ENCODE measurements around the gene PCP4L1.

PCP4L1 gene

GRCh38 chr1:161267321-161267720 is 8.8 kb downstream of the PCP4L1 start:
- Histone ChIP-seq H3K4me1 (ENCODE audit: control insufficient read depth, insufficient read depth, low read length) (peaks cover 16% of the 10 kb centered on the region), H3K4me3 (ENCODE audit: low read length in 2 of 2) (no peak overlapping the region), H3K9me3 (ENCODE audit: control insufficient read depth in 2 of 2, low read length in 2 of 2) (no peaks in the 10 kb centered on the region), H3K27me3 (ENCODE audit: control insufficient read depth in 1 of 2, insufficient read depth in 2 of 2, low read length in 2 of 2) (no peaks in the 10 kb centered on the region), H3K9ac (ENCODE audit: low read length in 2 of 2) (peak overlapping the region in 1 of 2 donors; percentile 29), H3K36me3 (ENCODE audit: control insufficient read depth in 2 of 2, insufficient read depth in 2 of 2, low read length in 2 of 2) (no peaks in the 10 kb centered on the region), H3K27ac (ENCODE audit: low read length) (peak overlapping the region; percentile 66)

- Histone ChIP-seq H3K36me3 (ENCODE audit: control insufficient read depth in 2 of 2, insufficient read depth in 2 of 2, low read length in 2 of 2) (no peaks in the 10 kb centered on the region), H3K4me1 (ENCODE audit: control insufficient read depth, insufficient read depth, low read length) (peaks cover 10% of the 10 kb centered on the region), H3K9ac (ENCODE audit: low read length in 2 of 2) (no peak overlapping the region), H3K27me3 (ENCODE audit: control insufficient read depth in 1 of 2, insufficient read depth in 2 of 2, low read length in 2 of 2) (no peaks in the 10 kb centered on the region), H3K27ac (ENCODE audit: low read length) (no peak overlapping the region), H3K4me3 (ENCODE audit: low read length in 2 of 2) (no peak overlapping the region), H3K9me3 (ENCODE audit: control insufficient read depth in 2 of 2, low read length in 2 of 2) (no peaks in the 10 kb centered on the region)
Observed at GRCh38 chr1:161273402-161273801, 14.9 kb downstream of the PCP4L1 start.

- Histone ChIP-seq H3K36me3 (ENCODE audit: control insufficient read depth in 2 of 2, insufficient read depth in 2 of 2, low read length in 2 of 2) (no peaks in the 10 kb centered on the region), H3K9ac (ENCODE audit: low read length in 2 of 2) (no peak overlapping the region), H3K4me1 (ENCODE audit: control insufficient read depth, insufficient read depth, low read length) (peaks cover 10% of the 10 kb centered on the region), H3K9me3 (ENCODE audit: control insufficient read depth in 2 of 2, low read length in 2 of 2) (no peaks in the 10 kb centered on the region), H3K4me3 (ENCODE audit: low read length in 2 of 2) (no peak overlapping the region), H3K27ac (ENCODE audit: low read length) (no peak overlapping the region), H3K27me3 (ENCODE audit: control insufficient read depth in 1 of 2, insufficient read depth in 2 of 2, low read length in 2 of 2) (no peaks in the 10 kb centered on the region)
Observed at GRCh38 chr1:161274874-161275273, 16.3 kb downstream of the PCP4L1 start.

GRCh38 chr1:161282991-161283390 is 24.4 kb downstream of the PCP4L1 start:
- no peak overlapping the region for H3K27ac ChIP-seq (ENCODE audit: low read length)
- peaks cover 0 to 3% of the 10 kb centered on the region in 2 donors for H3K36me3 ChIP-seq (ENCODE audit: control insufficient read depth in 2 of 2, insufficient read depth in 2 of 2, low read length in 2 of 2)
- H3K9me3 ChIP-seq (ENCODE audit: control insufficient read depth in 2 of 2, low read length in 2 of 2) = no peaks in the 10 kb centered on the region
- no peaks in the 10 kb centered on the region for H3K27me3 ChIP-seq (ENCODE audit: control insufficient read depth in 1 of 2, insufficient read depth in 2 of 2, low read length in 2 of 2)
- no peak overlapping the region for H3K4me3 ChIP-seq (ENCODE audit: low read length in 2 of 2)
- no peak overlapping the region for H3K9ac ChIP-seq (ENCODE audit: low read length in 2 of 2)
- H3K4me1 ChIP-seq (ENCODE audit: control insufficient read depth, insufficient read depth, low read length) = no peaks in the 10 kb centered on the region

GRCh38 chr1:161285113-161285512 is 26.6 kb downstream of the PCP4L1 start:
- Histone ChIP-seq H3K27me3 (ENCODE audit: control insufficient read depth in 1 of 2, insufficient read depth in 2 of 2, low read length in 2 of 2) (no peaks in the 10 kb centered on the region), H3K9me3 (ENCODE audit: control insufficient read depth in 2 of 2, low read length in 2 of 2) (no peaks in the 10 kb centered on the region), H3K4me3 (ENCODE audit: low read length in 2 of 2) (no peak overlapping the region), H3K36me3 (ENCODE audit: control insufficient read depth in 2 of 2, insufficient read depth in 2 of 2, low read length in 2 of 2) (peaks cover 0 to 3% of the 10 kb centered on the region in 2 donors), H3K27ac (ENCODE audit: low read length) (no peak overlapping the region), H3K9ac (ENCODE audit: low read length in 2 of 2) (no peak overlapping the region), H3K4me1 (ENCODE audit: control insufficient read depth, insufficient read depth, low read length) (no peaks in the 10 kb centered on the region)

GRCh38 chr1:161285521-161285920 is 27.0 kb downstream of the PCP4L1 start:
- Histone ChIP-seq H3K27ac (ENCODE audit: low read length) (no peak overlapping the region), H3K27me3 (ENCODE audit: control insufficient read depth in 1 of 2, insufficient read depth in 2 of 2, low read length in 2 of 2) (no peaks in the 10 kb centered on the region), H3K4me1 (ENCODE audit: control insufficient read depth, insufficient read depth, low read length) (no peaks in the 10 kb centered on the region), H3K4me3 (ENCODE audit: low read length in 2 of 2) (no peak overlapping the region), H3K36me3 (ENCODE audit: control insufficient read depth in 2 of 2, insufficient read depth in 2 of 2, low read length in 2 of 2) (peaks cover 0 to 3% of the 10 kb centered on the region in 2 donors), H3K9me3 (ENCODE audit: control insufficient read depth in 2 of 2, low read length in 2 of 2) (no peaks in the 10 kb centered on the region), H3K9ac (ENCODE audit: low read length in 2 of 2) (no peak overlapping the region)

GRCh38 chr1:161287482-161288054 is 29.0 kb downstream of the PCP4L1 start:
- Histone ChIP-seq H3K9me3 (ENCODE audit: control insufficient read depth in 2 of 2, low read length in 2 of 2) (no peaks in the 10 kb centered on the region), H3K36me3 (ENCODE audit: control insufficient read depth in 2 of 2, insufficient read depth in 2 of 2, low read length in 2 of 2) (peaks cover 0 to 3% of the 10 kb centered on the region in 2 donors), H3K4me3 (ENCODE audit: low read length in 2 of 2) (no peak overlapping the region), H3K27ac (ENCODE audit: low read length) (no peak overlapping the region), H3K4me1 (ENCODE audit: control insufficient read depth, insufficient read depth, low read length) (no peaks in the 10 kb centered on the region), H3K9ac (ENCODE audit: low read length in 2 of 2) (no peak overlapping the region), H3K27me3 (ENCODE audit: control insufficient read depth in 1 of 2, insufficient read depth in 2 of 2, low read length in 2 of 2) (no peaks in the 10 kb centered on the region)

GRCh38 chr1:161290779-161291178 is 32.2 kb downstream of the PCP4L1 start:
- no peaks in the 10 kb centered on the region for H3K4me1 ChIP-seq (ENCODE audit: control insufficient read depth, insufficient read depth, low read length)
- H3K4me3 ChIP-seq (ENCODE audit: low read length in 2 of 2) = no peak overlapping the region
- no peaks in the 10 kb centered on the region for H3K36me3 ChIP-seq (ENCODE audit: control insufficient read depth in 2 of 2, insufficient read depth in 2 of 2, low read length in 2 of 2)
- H3K9me3 ChIP-seq (ENCODE audit: control insufficient read depth in 2 of 2, low read length in 2 of 2) = no peaks in the 10 kb centered on the region
- peak overlapping the region in 1 of 2 donors; percentile 7 for H3K9ac ChIP-seq (ENCODE audit: low read length in 2 of 2)
- no peak overlapping the region for H3K27ac ChIP-seq (ENCODE audit: low read length)
- no peaks in the 10 kb centered on the region for H3K27me3 ChIP-seq (ENCODE audit: control insufficient read depth in 1 of 2, insufficient read depth in 2 of 2, low read length in 2 of 2)

- Histone ChIP-seq H3K4me3 (ENCODE audit: low read length in 2 of 2) (no peak overlapping the region), H3K4me1 (ENCODE audit: control insufficient read depth, insufficient read depth, low read length) (no peaks in the 10 kb centered on the region), H3K9ac (ENCODE audit: low read length in 2 of 2) (no peak overlapping the region), H3K9me3 (ENCODE audit: control insufficient read depth in 2 of 2, low read length in 2 of 2) (no peaks in the 10 kb centered on the region), H3K36me3 (ENCODE audit: control insufficient read depth in 2 of 2, insufficient read depth in 2 of 2, low read length in 2 of 2) (no peaks in the 10 kb centered on the region), H3K27ac (ENCODE audit: low read length) (no peak overlapping the region), H3K27me3 (ENCODE audit: control insufficient read depth in 1 of 2, insufficient read depth in 2 of 2, low read length in 2 of 2) (no peaks in the 10 kb centered on the region)
Observed at GRCh38 chr1:161297415-161297814, 38.9 kb downstream of the PCP4L1 start.

GRCh38 chr1:161298116-161298515 is 39.6 kb downstream of the PCP4L1 start:
- Histone ChIP-seq H3K27ac (ENCODE audit: low read length) (no peak overlapping the region), H3K36me3 (ENCODE audit: control insufficient read depth in 2 of 2, insufficient read depth in 2 of 2, low read length in 2 of 2) (no peaks in the 10 kb centered on the region), H3K9ac (ENCODE audit: low read length in 2 of 2) (no peak overlapping the region)

GRCh38 chr1:161299347-161299746 is 40.8 kb downstream of the PCP4L1 start:
- H3K9me3 ChIP-seq (ENCODE audit: control insufficient read depth in 2 of 2, low read length in 2 of 2) = no peaks in the 10 kb centered on the region
- H3K9ac ChIP-seq (ENCODE audit: low read length in 2 of 2) = no peak overlapping the region
- no peaks in the 10 kb centered on the region for H3K4me1 ChIP-seq (ENCODE audit: control insufficient read depth, insufficient read depth, low read length)
- H3K27me3 ChIP-seq (ENCODE audit: control insufficient read depth in 1 of 2, insufficient read depth in 2 of 2, low read length in 2 of 2) = no peaks in the 10 kb centered on the region
- no peak overlapping the region for H3K27ac ChIP-seq (ENCODE audit: low read length)
- H3K36me3 ChIP-seq (ENCODE audit: control insufficient read depth in 2 of 2, insufficient read depth in 2 of 2, low read length in 2 of 2) = no peaks in the 10 kb centered on the region
- H3K4me3 ChIP-seq (ENCODE audit: low read length in 2 of 2) = no peak overlapping the region

More at GRCh38 chr1:161298116-161298515, 39.6 kb downstream of the PCP4L1 start:
- Histone ChIP-seq H3K9me3 (ENCODE audit: control insufficient read depth in 2 of 2, low read length in 2 of 2) (no peaks in the 10 kb centered on the region), H3K4me3 (ENCODE audit: low read length in 2 of 2) (no peak overlapping the region), H3K27me3 (ENCODE audit: control insufficient read depth in 1 of 2, insufficient read depth in 2 of 2, low read length in 2 of 2) (no peaks in the 10 kb centered on the region), H3K4me1 (ENCODE audit: control insufficient read depth, insufficient read depth, low read length) (no peaks in the 10 kb centered on the region)
